ENCODE results near the gene FOXA1. TPM values are rescaled to one million over a fixed set of nuclear protein-coding genes. Genes with fewer than 3 reads are reported as not detected.

FOXA1 gene
- polyA plus RNA-seq, 4 donors: 8.4 to 49.3 (median 11.4) TPM

GRCh38 chr14:37599507-37600368, 4.7 kb upstream of the FOXA1 start:
- H3K36me3 ChIP-seq (ENCODE audit: control insufficient read depth in 3 of 3, insufficient read depth in 2 of 3, low read depth in 1 of 3, low read length in 3 of 3): no peaks in the 10 kb centered on the region
- WGBS, 3 donors: 6 to 18% (median 11%) methylated on average over 57 of the region's 57 CpGs
- peak overlapping the region in 2 of 3 donors; percentile 31 to 69 for H3K4me3 ChIP-seq (ENCODE audit: low read depth in 1 of 3, low read length in 3 of 3)
- peaks cover 0 to 35% (median 10%) of the 10 kb centered on the region in 3 donors for H3K4me1 ChIP-seq (ENCODE audit: control insufficient read depth in 3 of 3, insufficient read depth in 2 of 3, low read depth in 1 of 3, low read length in 2 of 3)
- peaks cover 0 to 75% (median 69%) of the 10 kb centered on the region in 3 donors for H3K27me3 ChIP-seq (ENCODE audit: control insufficient read depth in 3 of 3, insufficient read depth in 3 of 3, low read length in 3 of 3)
- peak overlapping the region in 1 of 3 donors; percentile 99 for H3K27ac ChIP-seq (ENCODE audit: low read depth in 1 of 3, low read length in 2 of 3)
- FAIRE-seq (no peak), DNase-seq (peak; percentile 16 to 76)
- H3K9me3 ChIP-seq (ENCODE audit: control insufficient read depth in 2 of 2, insufficient read depth in 1 of 2, low read depth in 1 of 2, low read length in 1 of 2): no peaks in the 10 kb centered on the region

GRCh38 chr14:37598747-37599506, 3.9 kb upstream of the FOXA1 start:
- 31 to 71% (median 50%) methylated on average over 33 to 36 of the region's 36 CpGs for WGBS, 3 donors
- Histone ChIP-seq H3K27ac (ENCODE audit: low read depth in 1 of 3, low read length in 2 of 3) (peak overlapping the region in 1 of 3 donors; percentile 99), H3K36me3 (ENCODE audit: control insufficient read depth in 3 of 3, insufficient read depth in 2 of 3, low read depth in 1 of 3, low read length in 3 of 3) (no peaks in the 10 kb centered on the region), H3K27me3 (ENCODE audit: control insufficient read depth in 3 of 3, insufficient read depth in 3 of 3, low read length in 3 of 3) (peaks cover 0 to 73% (median 65%) of the 10 kb centered on the region in 3 donors), H3K4me3 (ENCODE audit: low read depth in 1 of 3, low read length in 3 of 3) (peak overlapping the region; percentile 29 to 69 (median 31)), H3K9me3 (ENCODE audit: control insufficient read depth in 2 of 2, insufficient read depth in 1 of 2, low read depth in 1 of 2, low read length in 1 of 2) (no peaks in the 10 kb centered on the region), H3K4me1 (ENCODE audit: control insufficient read depth in 3 of 3, insufficient read depth in 2 of 3, low read depth in 1 of 3, low read length in 2 of 3) (peaks cover 0 to 35% (median 10%) of the 10 kb centered on the region in 3 donors)
- DNase-seq (no peak), FAIRE-seq (no peak)

DNA sequence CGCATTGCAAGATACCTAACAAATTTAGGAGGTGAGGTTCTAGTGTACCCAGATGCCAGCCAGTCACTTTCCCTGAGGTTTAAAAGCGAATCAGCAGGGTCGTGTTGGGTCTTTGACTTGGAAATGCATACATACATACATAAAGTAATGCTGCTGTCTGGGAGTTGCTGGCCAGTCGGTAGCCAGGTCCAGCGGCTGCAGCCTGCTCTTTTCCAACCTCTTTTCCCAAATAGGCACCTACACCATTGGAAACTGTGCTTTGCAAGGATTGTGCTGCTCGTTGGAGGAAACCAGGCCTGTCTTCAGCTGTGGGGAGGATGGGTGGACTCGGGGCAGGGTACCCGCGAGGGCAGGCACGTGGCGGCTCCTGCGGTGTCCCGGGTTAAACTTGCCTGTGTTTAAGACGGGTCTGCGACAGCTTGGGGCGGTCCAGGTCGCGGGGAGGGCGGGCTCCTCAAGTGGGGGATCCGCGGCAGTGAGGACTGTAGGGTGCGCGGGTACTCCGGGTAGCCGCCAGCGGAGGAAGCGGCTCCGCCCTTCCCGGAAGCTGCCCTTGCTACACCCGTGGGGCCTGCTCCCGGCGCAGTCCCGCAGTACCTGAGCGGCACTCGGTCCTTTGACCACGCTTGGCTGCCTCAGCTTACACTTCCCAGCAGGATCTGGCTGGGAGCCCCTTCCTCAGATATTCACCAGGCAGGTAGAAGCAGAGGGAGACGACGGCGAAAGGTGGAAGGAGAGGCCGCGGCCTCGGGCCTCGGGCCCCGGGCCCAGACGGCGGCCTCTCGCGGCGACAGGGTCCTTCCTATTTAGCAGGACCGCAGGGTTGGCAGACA, 3.1 kb upstream of the FOXA1 start:
- FAIRE-seq (no peak), DNase-seq (peak in 1 of 2 donors; percentile 92)
- Histone ChIP-seq H3K4me1 (ENCODE audit: control insufficient read depth in 3 of 3, insufficient read depth in 2 of 3, low read depth in 1 of 3, low read length in 2 of 3) (peaks cover 0 to 35% (median 10%) of the 10 kb centered on the region in 3 donors), H3K27ac (ENCODE audit: low read depth in 1 of 3, low read length in 2 of 3) (peak overlapping the region in 1 of 3 donors; percentile 99), H3K9me3 (ENCODE audit: control insufficient read depth in 2 of 2, insufficient read depth in 1 of 2, low read depth in 1 of 2, low read length in 1 of 2) (no peaks in the 10 kb centered on the region), H3K27me3 (ENCODE audit: control insufficient read depth in 3 of 3, insufficient read depth in 3 of 3, low read length in 3 of 3) (peaks cover 0 to 65% (median 58%) of the 10 kb centered on the region in 3 donors), H3K4me3 (ENCODE audit: low read depth in 1 of 3, low read length in 3 of 3) (peak overlapping the region in 2 of 3 donors; percentile 29 to 69), H3K36me3 (ENCODE audit: control insufficient read depth in 3 of 3, insufficient read depth in 2 of 3, low read depth in 1 of 3, low read length in 3 of 3) (no peaks in the 10 kb centered on the region)
- 14 to 79% (median 56%) methylated on average over 49 to 50 of the region's 50 CpGs for WGBS, 3 donors

GRCh38 chr14:37597538-37597913, 2.5 kb upstream of the FOXA1 start:
- peaks cover 0 to 65% (median 57%) of the 10 kb centered on the region in 3 donors for H3K27me3 ChIP-seq (ENCODE audit: control insufficient read depth in 3 of 3, insufficient read depth in 3 of 3, low read length in 3 of 3)
- H3K9me3 ChIP-seq (ENCODE audit: control insufficient read depth in 2 of 2, insufficient read depth in 1 of 2, low read depth in 1 of 2, low read length in 1 of 2): no peaks in the 10 kb centered on the region
- peak overlapping the region in 1 of 3 donors; percentile 99 for H3K27ac ChIP-seq (ENCODE audit: low read depth in 1 of 3, low read length in 2 of 3)
- peaks cover 0 to 4% (median 0%) of the 10 kb centered on the region in 3 donors for H3K36me3 ChIP-seq (ENCODE audit: control insufficient read depth in 3 of 3, insufficient read depth in 2 of 3, low read depth in 1 of 3, low read length in 3 of 3)
- WGBS, 3 donors: 27 to 85% (median 61%) methylated on average over 20 of the region's 20 CpGs
- H3K4me3 ChIP-seq (ENCODE audit: low read depth in 1 of 3, low read length in 3 of 3): peak overlapping the region in 1 of 3 donors; percentile 69
- DNase-seq (peak in 1 of 2 donors; percentile 84), FAIRE-seq (no peak)
- H3K4me1 ChIP-seq (ENCODE audit: control insufficient read depth in 3 of 3, insufficient read depth in 2 of 3, low read depth in 1 of 3, low read length in 2 of 3): peaks cover 0 to 30% (median 10%) of the 10 kb centered on the region in 3 donors

- Histone ChIP-seq H3K36me3 (ENCODE audit: control insufficient read depth in 3 of 3, insufficient read depth in 2 of 3, low read depth in 1 of 3, low read length in 3 of 3) (peaks cover 0 to 9% (median 0%) of the 10 kb centered on the region in 3 donors), H3K4me3 (ENCODE audit: low read depth in 1 of 3, low read length in 3 of 3) (peak overlapping the region in 1 of 3 donors; percentile 69), H3K27ac (ENCODE audit: low read depth in 1 of 3, low read length in 2 of 3) (peak overlapping the region in 1 of 3 donors; percentile 99), H3K27me3 (ENCODE audit: control insufficient read depth in 3 of 3, insufficient read depth in 3 of 3, low read length in 3 of 3) (peaks cover 0 to 62% (median 60%) of the 10 kb centered on the region in 3 donors), H3K9me3 (ENCODE audit: control insufficient read depth in 2 of 2, insufficient read depth in 1 of 2, low read depth in 1 of 2, low read length in 1 of 2) (no peaks in the 10 kb centered on the region), H3K4me1 (ENCODE audit: control insufficient read depth in 3 of 3, insufficient read depth in 2 of 3, low read depth in 1 of 3, low read length in 2 of 3) (peaks cover 0 to 28% (median 10%) of the 10 kb centered on the region in 3 donors)
- DNase-seq (peak in 1 of 2 donors; percentile 63), FAIRE-seq (no peak)
- 23 to 62% (median 51%) methylated on average over 7 of the region's 7 CpGs for WGBS, 3 donors
These were observed 1.9 kb upstream of the FOXA1 start for GRCh38 chr14:37596790-37597472.

DNA sequence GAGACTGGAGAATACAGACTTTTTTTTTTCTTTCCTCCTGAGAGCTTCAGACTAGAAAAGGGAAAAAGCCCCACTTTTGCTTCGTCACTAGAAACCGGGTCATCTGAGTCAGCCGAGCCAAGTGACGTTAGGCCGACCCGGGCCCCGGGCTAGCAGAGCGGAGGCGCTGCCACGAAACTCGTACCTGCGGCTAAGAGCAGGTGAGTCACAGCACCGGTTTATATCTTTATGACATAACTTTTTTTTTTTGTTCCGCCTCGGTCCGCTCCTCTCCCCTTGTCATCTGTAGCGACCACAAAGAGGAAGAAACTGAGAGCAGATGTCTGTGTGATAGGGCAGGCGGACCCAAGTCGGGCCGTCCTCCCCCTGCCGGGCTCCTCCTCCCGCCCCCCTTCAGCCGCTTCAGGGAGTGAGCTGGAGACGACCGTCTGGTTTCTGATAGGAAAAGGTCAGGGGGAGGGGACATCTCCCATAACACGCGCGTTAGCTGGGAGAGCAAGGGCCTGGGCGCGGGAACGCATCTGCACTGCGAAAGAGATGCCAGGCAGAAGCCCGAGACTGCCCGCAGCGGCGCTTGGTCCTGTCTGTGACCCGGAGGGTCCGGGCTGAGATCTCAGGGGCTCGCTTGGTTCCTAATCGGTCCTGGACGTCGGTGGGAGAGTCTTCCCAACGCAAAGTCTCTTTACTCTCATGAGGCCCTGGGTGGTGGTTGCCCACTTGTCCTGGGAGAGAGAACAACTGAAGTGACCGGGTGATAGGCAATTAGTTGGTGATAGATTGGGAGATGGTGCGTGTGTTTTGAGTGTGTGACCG, 966 bp upstream of the FOXA1 start:
- H3K27ac ChIP-seq (ENCODE audit: low read depth in 1 of 3, low read length in 2 of 3): peak overlapping the region; percentile 97 to 99 (median 98)
- WGBS, 3 donors: 2 to 4% (median 3%) methylated on average over 45 to 46 of the region's 46 CpGs
- peak; percentile 86 to 94 for DNase-seq
- peaks cover 0 to 17% (median 0%) of the 10 kb centered on the region in 3 donors for H3K36me3 ChIP-seq (ENCODE audit: control insufficient read depth in 3 of 3, insufficient read depth in 2 of 3, low read depth in 1 of 3, low read length in 3 of 3)
- H3K27me3 ChIP-seq (ENCODE audit: control insufficient read depth in 3 of 3, insufficient read depth in 3 of 3, low read length in 3 of 3): peaks cover 0 to 61% (median 53%) of the 10 kb centered on the region in 3 donors
- no peaks in the 10 kb centered on the region for H3K9me3 ChIP-seq (ENCODE audit: control insufficient read depth in 2 of 2, insufficient read depth in 1 of 2, low read depth in 1 of 2, low read length in 1 of 2)
- peak overlapping the region; percentile 63 to 90 (median 69) for H3K4me3 ChIP-seq (ENCODE audit: low read depth in 1 of 3, low read length in 3 of 3)
- FAIRE-seq: no peak
- peaks cover 0 to 21% (median 10%) of the 10 kb centered on the region in 3 donors for H3K4me1 ChIP-seq (ENCODE audit: control insufficient read depth in 3 of 3, insufficient read depth in 2 of 3, low read depth in 1 of 3, low read length in 2 of 3)

Data from small intestine (tissue), 7 donors.